ENCODE measurements around the gene HAUS7. TPM values are rescaled to one million over a fixed set of nuclear protein-coding genes. Genes with fewer than 3 reads are reported as not detected.
"Not testable (repeated sequence)": the region's sequence is repeated elsewhere in the genome, so short reads cannot be mapped to it uniquely, and the experiment has no call there.

HAUS7 gene
- polyA plus RNA-seq, 5 donors = 27.1 to 45.0 (median 36.5) TPM

GRCh38 chrX:153410888-153411254 is 59.5 kb downstream of the HAUS7 start:
- DNase-seq = no peak

GRCh38 chrX:153410373-153410772 is 60.0 kb downstream of the HAUS7 start:
- DNase-seq = no peak

- no peak for DNase-seq
Measured at GRCh38 chrX:153409414-153410101, 60.8 kb downstream of the HAUS7 start.

- no peak for DNase-seq
Measured at GRCh38 chrX:153408871-153409351, 61.5 kb downstream of the HAUS7 start.

GRCh38 chrX:153408221-153408721 is 62.1 kb downstream of the HAUS7 start:
- no peak for DNase-seq

- DNase-seq = no peak
Measured at GRCh38 chrX:153407736-153408135, 62.6 kb downstream of the HAUS7 start.

- DNase-seq = no peak
Measured at GRCh38 chrX:153406903-153407302, 63.5 kb downstream of the HAUS7 start.

- DNase-seq = no peak
Measured at GRCh38 chrX:153406011-153406410, 64.4 kb downstream of the HAUS7 start.

GRCh38 chrX:153405426-153405825 is 65.0 kb downstream of the HAUS7 start:
- DNase-seq = no peak

- not testable (repeated sequence) for DNase-seq
Measured at GRCh38 chrX:153404333-153404732, 66.0 kb downstream of the HAUS7 start.

GRCh38 chrX:153401133-153401764 is 69.1 kb downstream of the HAUS7 start, which contains the start of gene PNMA6E:
TSS of gene PNMA6E (minus strand) at chrX:153401350. CDS start at chrX:153398849, 2,501 bp downstream.
- DNase-seq = no peak

- DNase-seq = no peak
Measured at GRCh38 chrX:153400146-153401132, 69.9 kb downstream of the HAUS7 start.

GRCh38 chrX:153398275-153398960 is 72.0 kb downstream of the HAUS7 start:
- no peak for DNase-seq

Other genes starting within 250 kb of the HAUS7 start
- not detected for gene PNMA6F, start 148.8 kb downstream of the HAUS7 start, polyA plus RNA-seq (ENCODE audit: insufficient read depth in 1 of 5, insufficient read length in 5 of 5, low replicate concordance in 1 of 5)
- gene ZNF275, start 136.4 kb downstream of the HAUS7 start, polyA plus RNA-seq (ENCODE audit: insufficient read depth in 1 of 5, insufficient read length in 5 of 5, low replicate concordance in 1 of 5) = 10 to 100 TPM; 14.1 to 17.3 (median 15.2) TPM
- not detected for gene PNMA6E, start 69.2 kb downstream of the HAUS7 start, polyA plus RNA-seq (ENCODE audit: insufficient read depth in 1 of 5, insufficient read length in 5 of 5, low replicate concordance in 1 of 5)
- gene ZFP92, start 59.1 kb downstream of the HAUS7 start, polyA plus RNA-seq (ENCODE audit: insufficient read depth in 1 of 5, insufficient read length in 5 of 5, low replicate concordance in 1 of 5) = 1 to 10 TPM in 1 of 5 donors, under 1 TPM in 4; 0.78 to 1.2 (median 0.91) TPM
- 1 to 10 TPM in 1 of 5 donors, under 1 TPM in 4; 0.35 to 1.2 (median 0.76) TPM for gene TREX2, start 24.5 kb downstream of the HAUS7 start, polyA plus RNA-seq (ENCODE audit: insufficient read depth in 1 of 5, insufficient read length in 5 of 5, low replicate concordance in 1 of 5)
- gene BGN, start 24.4 kb upstream of the HAUS7 start, polyA plus RNA-seq (ENCODE audit: insufficient read depth in 1 of 5, insufficient read length in 5 of 5, low replicate concordance in 1 of 5) = 100 to 1,000 TPM; 124 to 242 (median 164) TPM
- under 1 TPM; 0.17 to 0.43 (median 0.29) TPM for gene ATP2B3, start 47.1 kb upstream of the HAUS7 start, polyA plus RNA-seq (ENCODE audit: insufficient read depth in 1 of 5, insufficient read length in 5 of 5, low replicate concordance in 1 of 5)
- gene CCNQ, start 128.6 kb upstream of the HAUS7 start, polyA plus RNA-seq (ENCODE audit: insufficient read depth in 1 of 5, insufficient read length in 5 of 5, low replicate concordance in 1 of 5) = 10 to 100 TPM; 11.3 to 20.1 (median 12.6) TPM
- under 1 TPM in 3 of 5 donors, not detected in 2; 0.12 to 0.69 (median 0.45) TPM for gene DUSP9, start 176.6 kb upstream of the HAUS7 start, polyA plus RNA-seq (ENCODE audit: insufficient read depth in 1 of 5, insufficient read length in 5 of 5, low replicate concordance in 1 of 5)
- gene PNCK, start 203.2 kb upstream of the HAUS7 start, polyA plus RNA-seq (ENCODE audit: insufficient read depth in 1 of 5, insufficient read length in 5 of 5, low replicate concordance in 1 of 5) = 1 to 10 TPM in 1 of 5 donors, under 1 TPM in 4; 0.54 to 1.1 (median 0.64) TPM
- gene SLC6A8, start 217.3 kb upstream of the HAUS7 start, polyA plus RNA-seq (ENCODE audit: insufficient read depth in 1 of 5, insufficient read length in 5 of 5, low replicate concordance in 1 of 5) = 1 to 10 TPM; 3.7 to 9.8 (median 7.8) TPM